ENCODE results near the gene DOCK2.

- TF ChIP-seq POLR2AphosphoS5 (IDR thresholded peaks at IDR 0.05): no peak
- no peak for TF ChIP-seq CTCF (IDR thresholded peaks at IDR 0.05)
- TF ChIP-seq POLR2A (IDR thresholded peaks at IDR 0.05): no peak
Observed at GRCh38 chr5:169906745-169907649, 269.9 kb downstream of the DOCK2 start.
